GM12891 (cell line): ENCODE results near the gene SFXN5.

Source experiments
- PAX5 ChIP-seq: IDR thresholded peaks from 2 replicates; pipeline ENCODE4 v1.6.1; 2011; ENCODE audit warnings: low read length, moderate library complexity, mild to moderate bottlenecking; ENCODE audit not compliant: insufficient read depth, severe bottlenecking
- POLR2A ChIP-seq: IDR thresholded peaks from 2 replicates; pipeline ENCODE4 v1.6.1; 2011; ENCODE audit warnings: low read depth, low read length, control low read depth
- POLR2AphosphoS5 ChIP-seq: IDR thresholded peaks from 2 replicates; pipeline ENCODE4 v1.6.1; 2011; ENCODE audit warnings: low read depth, low read length, control low read depth
- SPI1 ChIP-seq: IDR thresholded peaks from 2 replicates; pipeline ENCODE4 v1.6.1; 2011; ENCODE audit warnings: low read depth, low read length, control low read depth
- TAF1 ChIP-seq: IDR thresholded peaks from 2 replicates; pipeline ENCODE4 v1.6.1; 2011; ENCODE audit warnings: low read depth, low read length, control low read depth

DNA sequence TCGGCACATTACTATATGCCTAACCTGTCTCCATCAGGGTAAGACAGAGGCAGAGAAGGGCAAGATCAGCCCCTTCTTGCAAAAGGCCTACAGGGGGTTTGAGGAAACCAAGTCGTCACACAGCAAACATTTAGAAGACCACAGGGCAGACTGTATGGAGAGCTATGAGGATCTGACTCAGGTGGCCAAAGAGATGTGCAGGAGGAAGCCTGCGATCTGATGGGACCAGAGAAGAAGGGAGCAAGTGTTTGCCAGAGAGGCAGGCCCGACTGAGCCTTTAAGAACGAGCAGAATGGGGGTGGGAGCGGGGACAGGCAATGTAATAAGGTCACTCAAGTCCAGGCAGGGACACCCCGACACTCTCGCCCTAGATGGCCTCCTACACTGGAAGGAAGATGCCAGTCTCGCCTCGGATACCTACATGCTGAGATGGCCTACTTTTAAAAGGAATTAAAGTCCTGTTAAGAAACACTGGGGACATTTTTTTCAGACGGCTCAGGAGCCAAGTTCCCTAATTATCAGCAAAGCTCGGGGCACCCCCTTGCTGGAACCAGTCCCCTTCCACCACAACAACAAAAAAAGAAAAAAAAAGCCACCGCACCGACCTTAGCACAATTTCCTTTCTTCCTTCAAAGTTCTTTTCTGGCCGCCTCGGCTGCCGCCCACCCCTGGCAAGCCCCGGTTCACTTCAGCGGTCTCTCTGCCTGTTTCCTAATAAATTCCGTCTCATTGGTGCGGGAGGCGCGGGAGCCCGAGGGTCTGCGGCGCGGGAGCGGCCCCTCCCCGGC, 1.5 kb downstream of the SFXN5 start:
- TF ChIP-seq POLR2A = no peak
- no peak for TF ChIP-seq SPI1
- no peak for TF ChIP-seq TAF1
- TF ChIP-seq POLR2AphosphoS5 = no peak
- TF ChIP-seq PAX5 = no peak
